Daoy (cell line): ENCODE measurements around the gene UCK2. TPM values are rescaled to one million over a fixed set of nuclear protein-coding genes. Genes with fewer than 3 reads are reported as not detected.
"Not testable (repeated sequence)": the region's sequence is repeated elsewhere in the genome, so short reads cannot be mapped to it uniquely, and the experiment has no call there.

Experiments used
- DNase-seq: peaks from one replicate; pipeline ENCODE4 v3.0.0-alpha.2; 2015; ENCODE audit warnings: low read depth
- total RNA-seq: library from RNA; depleted of rRNA; stranded (reverse); fragments of >200 nt; shearing (Covaris generic); gene quantifications from 2 replicates; pipeline ENCODE4 v1.2.3, GENCODE V29; 2014; rRNA removed

UCK2 gene
- total RNA-seq: 95.0 and 108 TPM in 2 replicates

GRCh38 chr1:165827268-165828102, at the start of gene UCK2:
Gene UCK2 (plus strand): TSS chr1:165827614. CDS start chr1:165827834, 220 bp downstream.
- peak; percentile 92 for DNase-seq

GRCh38 chr1:165778197-165778596, 49.2 kb upstream of the UCK2 start:
- DNase-seq: not testable (repeated sequence)

GRCh38 chr1:165783519-165783918, 43.9 kb upstream of the UCK2 start:
- not testable (repeated sequence) for DNase-seq

- DNase-seq: no peak
Observed at GRCh38 chr1:165787741-165788140, 39.7 kb upstream of the UCK2 start.

- DNase-seq: peak; percentile 3
Observed at GRCh38 chr1:165793951-165794350, 33.5 kb upstream of the UCK2 start.

GRCh38 chr1:165795894-165796293, 31.5 kb upstream of the UCK2 start:
- DNase-seq: no peak

GRCh38 chr1:165799387-165799786, 28.0 kb upstream of the UCK2 start:
- DNase-seq: no peak

GRCh38 chr1:165804513-165804912, 22.9 kb upstream of the UCK2 start:
- DNase-seq: not testable (repeated sequence)

GRCh38 chr1:165807613-165808012, 19.8 kb upstream of the UCK2 start:
- no peak for DNase-seq

- DNase-seq: peak; percentile 30
Observed at GRCh38 chr1:165815725-165816124, 11.7 kb upstream of the UCK2 start.

GRCh38 chr1:165816157-165816556, 11.3 kb upstream of the UCK2 start:
- no peak for DNase-seq

- DNase-seq: no peak
Observed at GRCh38 chr1:165816826-165817497, 10.5 kb upstream of the UCK2 start.

GRCh38 chr1:165823552-165824268, 3.7 kb upstream of the UCK2 start:
- no peak for DNase-seq

GRCh38 chr1:165824269-165824643, 3.2 kb upstream of the UCK2 start:
- peak; percentile 65 for DNase-seq

GRCh38 chr1:165826565-165827267, 698 bp upstream of the UCK2 start:
- DNase-seq: no peak

- peak; percentile 72 for DNase-seq
Observed at GRCh38 chr1:165828103-165828668, 772 bp downstream of the UCK2 start.

GRCh38 chr1:165828669-165829329, 1.4 kb downstream of the UCK2 start:
- peak; percentile 85 for DNase-seq

- DNase-seq: no peak
Observed at GRCh38 chr1:165829888-165830287, 2.5 kb downstream of the UCK2 start.

- DNase-seq: no peak
Observed at GRCh38 chr1:165831146-165831545, 3.7 kb downstream of the UCK2 start.

GRCh38 chr1:165832902-165833301, 5.5 kb downstream of the UCK2 start:
- DNase-seq: no peak

- no peak for DNase-seq
Observed at GRCh38 chr1:165833358-165833757, 5.9 kb downstream of the UCK2 start.
